GM12878 (cell line): ENCODE results near the gene PREB.

ENCODE experiments used
- ATF7 ChIP-seq: fragments of 450-650 bp; IDR thresholded peaks from 2 replicates; pipeline ENCODE4 v1.6.1; 2016; ENCODE audit warnings: low read depth, mild to moderate bottlenecking
- CTCF ChIP-seq, 3 experiments: IDR thresholded peaks in 2 of 3; conservative IDR thresholded peaks in 1 of 3; 2 replicates each; pipeline ENCODE4 v1.5.1; 2011; ENCODE audit warnings: low read depth in 3 of 3, low read length in 3 of 3, mild to moderate bottlenecking in 3 of 3, control low read depth in 2 of 3, moderate library complexity in 2 of 3, inconsistent platforms in 1 of 3, mixed read lengths in 1 of 3; ENCODE audit not compliant: control insufficient read depth in 2 of 3, insufficient read depth in 1 of 3; ENCODE audit errors: extremely low read depth in 1 of 3
- SP1 ChIP-seq: IDR thresholded peaks from one replicate; pipeline ENCODE4 v1.6.1; 2011; ENCODE audit warnings: low read depth, low read length
- ZBED1 ChIP-seq: IDR thresholded peaks from 2 replicates; pipeline ENCODE4 v1.6.1; 2016; ENCODE audit warnings: borderline replicate concordance

- TF ChIP-seq ZBED1 (no peak), CTCF (IDR thresholded peaks at IDR 0.05 in 2 of 3, conservative IDR thresholded peaks at IDR 0.05 in 1 of 3; ENCODE audit: control insufficient read depth in 2 of 3, extremely low read depth in 1 of 3, insufficient read depth in 1 of 3, low read depth in 3 of 3, low read length in 3 of 3) (no peak), SP1 (no peak), ATF7 (no peak)
Observed at GRCh38 chr2:27122791-27123190, 11.6 kb downstream of the PREB start.
